ENCODE data around the gene CSMD2.

GRCh38 chr1:33563699-33564098 lies 601.3 kb downstream of the CSMD2 start:
- no peak for TF ChIP-seq CTCF (IDR thresholded peaks at IDR 0.05)
- no peak for TF ChIP-seq EP300 (IDR thresholded peaks at IDR 0.05)
- TF ChIP-seq POLR2A (IDR thresholded peaks at IDR 0.05), result no peak
- no peak for TF ChIP-seq POLR2AphosphoS5 (IDR thresholded peaks at IDR 0.05)

Measured in upper lobe of left lung (tissue), 4 donors.